Osteoblast (primary cell): ENCODE data around the gene KLHDC10. TPM values are rescaled to one million over a fixed set of nuclear protein-coding genes. Genes with fewer than 3 reads are reported as not detected.

Experiments used
- DNase-seq: peaks from one replicate; pipeline ENCODE4 v3.0.0; 2011; ENCODE audit warnings: low spot score, mixed read lengths; ENCODE audit not compliant: insufficient read length; ENCODE audit errors: missing footprints
- H2AFZ ChIP-seq: 2 replicates; pipeline ENCODE4 v1.6.0; 2011; ENCODE audit warnings: mild to moderate bottlenecking, low read length
- H3K27ac ChIP-seq: 2 replicates; pipeline ENCODE4 v1.5.1; 2011; ENCODE audit warnings: mild to moderate bottlenecking, low read depth, low read length, moderate library complexity
- H3K27me3 ChIP-seq: 2 replicates; pipeline ENCODE4 v1.6.0; 2012; ENCODE audit warnings: mild to moderate bottlenecking, control low read depth, inconsistent platforms, low read length, moderate library complexity; ENCODE audit not compliant: insufficient read depth
- H3K36me3 ChIP-seq: 2 replicates; pipeline ENCODE4 v1.5.1; 2011; ENCODE audit warnings: mild to moderate bottlenecking, low read length, control low read depth, moderate library complexity; ENCODE audit not compliant: insufficient read depth
- H3K4me1 ChIP-seq: 2 replicates; pipeline ENCODE4 v1.5.1; 2011; ENCODE audit warnings: mild to moderate bottlenecking, low read length, control low read depth, moderate library complexity; ENCODE audit not compliant: insufficient read depth
- H3K4me2 ChIP-seq: 2 replicates; pipeline ENCODE4 v1.6.0; 2011; ENCODE audit warnings: mild to moderate bottlenecking, low read length; ENCODE audit not compliant: insufficient read depth
- H3K4me3 ChIP-seq: fragments of 200-600 bp; sonication (generic); 3 replicates; pipeline ENCODE4 v1.5.1; 2012; ENCODE audit warnings: mild to moderate bottlenecking, low read length, inconsistent platforms; ENCODE audit not compliant: insufficient read depth
- H3K79me2 ChIP-seq: 2 replicates; pipeline ENCODE4 v1.6.0; 2012; ENCODE audit warnings: mild to moderate bottlenecking, low read length, control low read depth, inconsistent platforms; ENCODE audit not compliant: insufficient read depth
- H3K9me3 ChIP-seq: 2 replicates; pipeline ENCODE4 v1.5.1; 2011; ENCODE audit warnings: low read depth, low read length, control low read depth
- H4K20me1 ChIP-seq: 2 replicates; pipeline ENCODE4 v1.6.0; 2012; ENCODE audit warnings: mild to moderate bottlenecking, low read length, control low read depth; ENCODE audit not compliant: insufficient read depth
- CTCF ChIP-seq: IDR thresholded peaks from 2 replicates; pipeline ENCODE4 v1.5.1; 2011; ENCODE audit warnings: mild to moderate bottlenecking, low read depth, low read length, moderate library complexity; ENCODE audit errors: extremely low read depth
- total RNA-seq: library from RNA; depleted of rRNA; stranded (reverse); fragments of >200 nt; gene quantifications from 2 replicates; pipeline ENCODE4 v1.2.3, GENCODE V29; 2012

The KLHDC10 gene
- total RNA-seq, 1 donor, result 32.6 TPM

- Histone ChIP-seq H4K20me1 (no peaks in the 10 kb centered on the region), H3K9me3 (no peaks in the 10 kb centered on the region), H3K36me3 (peaks cover 64% of the 10 kb centered on the region), H3K4me3 (no peak overlapping the region), H3K4me1 (peaks cover 12% of the 10 kb centered on the region), H3K27ac (peak overlapping the region; percentile 33), H3K79me2 (no peaks in the 10 kb centered on the region), H3K4me2 (peak overlapping the region; percentile 38), H3K27me3 (no peaks in the 10 kb centered on the region), H2AFZ (no peak overlapping the region)
- TF ChIP-seq CTCF, result no peak
- no peak for DNase-seq
Measured at GRCh38 chr7:130127404-130127803, 57.1 kb downstream of the KLHDC10 start.

GRCh38 chr7:130127821-130128317, 57.5 kb downstream of the KLHDC10 start:
- no peaks in the 10 kb centered on the region for H3K27me3 ChIP-seq
- H3K9me3 ChIP-seq, result no peaks in the 10 kb centered on the region
- no peak overlapping the region for H3K4me3 ChIP-seq
- H3K36me3 ChIP-seq, result peaks cover 62% of the 10 kb centered on the region
- H3K4me1 ChIP-seq, result peaks cover 12% of the 10 kb centered on the region
- peak overlapping the region; percentile 33 for H3K27ac ChIP-seq
- H3K79me2 ChIP-seq, result no peaks in the 10 kb centered on the region
- H3K4me2 ChIP-seq, result peak overlapping the region; percentile 38
- no peaks in the 10 kb centered on the region for H4K20me1 ChIP-seq
- DNase-seq, result no peak
- no peak overlapping the region for H2AFZ ChIP-seq
- no peak for TF ChIP-seq CTCF

GRCh38 chr7:130129011-130129411, 58.7 kb downstream of the KLHDC10 start:
- Histone ChIP-seq H3K4me3 (no peak overlapping the region), H3K27ac (no peak overlapping the region), H3K36me3 (peaks cover 57% of the 10 kb centered on the region), H4K20me1 (no peaks in the 10 kb centered on the region), H2AFZ (no peak overlapping the region), H3K4me1 (peaks cover 12% of the 10 kb centered on the region), H3K4me2 (no peak overlapping the region), H3K27me3 (no peaks in the 10 kb centered on the region), H3K9me3 (no peaks in the 10 kb centered on the region), H3K79me2 (no peaks in the 10 kb centered on the region)
- TF ChIP-seq CTCF, result no peak
- no peak for DNase-seq

GRCh38 chr7:130131191-130131834, 61.0 kb downstream of the KLHDC10 start:
- Histone ChIP-seq H2AFZ (no peak overlapping the region), H4K20me1 (no peaks in the 10 kb centered on the region), H3K27ac (no peak overlapping the region), H3K4me2 (no peak overlapping the region), H3K4me1 (peaks cover 22% of the 10 kb centered on the region), H3K4me3 (no peak overlapping the region), H3K27me3 (no peaks in the 10 kb centered on the region), H3K9me3 (no peaks in the 10 kb centered on the region), H3K36me3 (peaks cover 39% of the 10 kb centered on the region), H3K79me2 (no peaks in the 10 kb centered on the region)
- no peak for TF ChIP-seq CTCF
- DNase-seq, result no peak
